GM10248 (cell line): ENCODE data around the gene HOOK1.

ENCODE experiments used
- CTCF ChIA-PET: fragments of 300-600 bp; sonication (Branson Sonifier 250); formaldehyde crosslinking; extraction: SDS; loops from one replicate; lab custom pipeline; 2021; ENCODE audit warnings: antibody characterized with exemption; lab: Yijun Ruan, JAX
- POLR2A ChIA-PET: fragments of 350-650 bp; sonication (Branson Sonifier 250); formaldehyde crosslinking; extraction: SDS; loops from one replicate; lab custom pipeline; 2020; ENCODE audit warnings: antibody characterized with exemption; lab: Yijun Ruan, JAX
- DNase-seq: peaks from one replicate; pipeline ENCODE4 v3.0.0; 2012; ENCODE audit errors: extremely low spot score
- TF ChIP-seq, protein P1 (sequence below): IDR thresholded peaks from 2 replicates; pipeline ENCODE4 v1.5.1; 2012; ENCODE audit warnings: mild to moderate bottlenecking, low read depth; ENCODE audit errors: extremely low read depth, missing control alignments, control extremely low read depth

The HOOK1 gene

DNA sequence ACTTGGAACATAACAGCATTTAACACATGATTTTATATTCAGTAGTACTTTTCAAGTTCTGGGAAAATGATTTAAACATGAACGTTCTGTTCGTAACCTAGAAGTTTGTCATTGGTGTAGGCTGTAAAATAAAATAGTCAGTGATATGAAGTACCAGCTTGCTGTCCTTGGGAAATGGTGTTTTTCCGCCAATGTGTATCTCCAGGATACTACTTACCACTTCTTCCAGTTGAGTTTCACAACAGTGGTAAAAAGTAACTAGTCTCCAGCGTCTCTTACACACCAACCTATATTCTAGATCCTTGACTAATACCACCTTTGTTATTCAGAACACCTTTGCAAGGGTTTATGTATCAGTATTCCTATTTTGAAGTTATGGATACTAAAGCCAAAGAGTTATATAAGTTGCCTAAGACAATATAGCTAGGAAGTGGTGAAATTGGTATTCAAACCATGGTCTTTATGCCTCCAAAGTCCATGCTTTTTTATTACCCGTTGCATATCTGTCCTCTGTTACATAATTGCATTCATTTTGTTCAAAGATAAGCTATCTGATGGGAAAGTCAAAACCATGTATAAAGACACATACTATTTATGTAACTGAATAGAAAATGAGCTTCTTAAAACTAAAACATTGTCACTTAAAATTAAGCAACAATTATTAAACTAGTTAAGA lies 43.1 kb downstream of the HOOK1 start:
- no peak for DNase-seq
- TF ChIP-seq, protein P1, sequence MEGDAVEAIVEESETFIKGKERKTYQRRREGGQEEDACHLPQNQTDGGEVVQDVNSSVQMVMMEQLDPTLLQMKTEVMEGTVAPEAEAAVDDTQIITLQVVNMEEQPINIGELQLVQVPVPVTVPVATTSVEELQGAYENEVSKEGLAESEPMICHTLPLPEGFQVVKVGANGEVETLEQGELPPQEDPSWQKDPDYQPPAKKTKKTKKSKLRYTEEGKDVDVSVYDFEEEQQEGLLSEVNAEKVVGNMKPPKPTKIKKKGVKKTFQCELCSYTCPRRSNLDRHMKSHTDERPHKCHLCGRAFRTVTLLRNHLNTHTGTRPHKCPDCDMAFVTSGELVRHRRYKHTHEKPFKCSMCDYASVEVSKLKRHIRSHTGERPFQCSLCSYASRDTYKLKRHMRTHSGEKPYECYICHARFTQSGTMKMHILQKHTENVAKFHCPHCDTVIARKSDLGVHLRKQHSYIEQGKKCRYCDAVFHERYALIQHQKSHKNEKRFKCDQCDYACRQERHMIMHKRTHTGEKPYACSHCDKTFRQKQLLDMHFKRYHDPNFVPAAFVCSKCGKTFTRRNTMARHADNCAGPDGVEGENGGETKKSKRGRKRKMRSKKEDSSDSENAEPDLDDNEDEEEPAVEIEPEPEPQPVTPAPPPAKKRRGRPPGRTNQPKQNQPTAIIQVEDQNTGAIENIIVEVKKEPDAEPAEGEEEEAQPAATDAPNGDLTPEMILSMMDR = no peak
- ChIA-PET POLR2A (no interaction called here), CTCF (interaction anchor here (1.1 to 1.2 kb wide), 3 partner anchors 26 to 90 kb away, joined by 3 to 4 read pairs (median 3); no protein-coding TSS in a partner anchor)

DNA sequence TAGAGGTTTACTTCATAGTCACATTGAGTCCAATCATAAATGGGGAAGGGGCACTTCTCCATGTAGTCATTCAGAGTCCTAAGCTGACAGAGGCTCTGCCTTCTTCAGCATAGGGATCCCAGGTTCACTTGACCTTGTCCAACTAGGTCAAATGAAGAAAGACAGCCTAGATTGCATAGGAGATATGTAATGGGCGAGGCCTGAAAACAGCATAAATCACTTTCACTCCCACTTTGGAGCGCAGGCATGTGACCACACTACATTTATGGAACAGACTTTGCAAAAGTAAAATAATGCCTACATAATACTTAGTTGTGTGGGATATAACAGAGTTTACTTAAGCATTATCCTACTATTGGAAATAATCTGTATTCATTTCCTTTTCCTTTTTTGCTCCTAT lies 51.7 kb downstream of the HOOK1 start:
- POLR2A ChIA-PET = no interaction called here
- CTCF ChIA-PET = no interaction called here
- DNase-seq = no peak
- TF ChIP-seq, protein P1 = no peak

- ChIA-PET CTCF (interaction anchor here (1.3 kb wide), 1 partner anchor 12 kb away, joined by 3 read pairs; no protein-coding TSS in a partner anchor), POLR2A (no interaction called here)
- TF ChIP-seq, protein P1 = no peak
- DNase-seq = no peak
Measured at GRCh38 chr1:59871746-59872145, 57.0 kb downstream of the HOOK1 start.

DNA sequence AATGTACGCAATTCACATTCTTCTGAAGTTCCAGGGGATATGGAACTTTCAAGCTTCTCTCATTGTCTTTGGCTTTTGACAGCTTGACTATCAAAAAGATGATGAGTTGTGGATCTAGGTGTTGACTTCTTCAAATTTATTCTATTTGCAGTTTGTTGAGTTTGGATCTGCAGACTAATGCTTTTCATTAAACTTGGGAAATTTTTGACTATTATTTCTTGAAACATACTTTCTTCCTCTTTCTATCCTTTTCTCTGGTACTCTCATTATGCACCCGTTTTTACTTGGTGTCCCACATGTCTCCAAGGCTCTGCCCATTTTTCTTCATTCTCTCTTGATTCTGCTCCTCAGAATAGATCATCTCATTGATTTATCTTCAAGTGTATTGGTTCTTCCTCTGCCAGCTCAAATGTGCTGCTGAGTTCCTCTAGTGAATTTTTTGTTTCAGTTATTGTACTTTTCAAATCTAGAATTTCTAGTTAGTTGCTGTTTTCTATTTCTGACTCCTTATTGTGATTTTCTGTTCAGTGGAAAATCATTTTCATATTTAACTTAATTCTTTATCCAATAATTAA lies 62.4 kb downstream of the HOOK1 start:
- POLR2A ChIA-PET = no interaction called here
- TF ChIP-seq, protein P1 = no peak
- DNase-seq = no peak
- CTCF ChIA-PET = interaction anchor here (0.7 to 3.8 kb wide), 2 partner anchors 70 to 71 kb away, joined by 3 to 26 read pairs; no protein-coding TSS in a partner anchor

DNA sequence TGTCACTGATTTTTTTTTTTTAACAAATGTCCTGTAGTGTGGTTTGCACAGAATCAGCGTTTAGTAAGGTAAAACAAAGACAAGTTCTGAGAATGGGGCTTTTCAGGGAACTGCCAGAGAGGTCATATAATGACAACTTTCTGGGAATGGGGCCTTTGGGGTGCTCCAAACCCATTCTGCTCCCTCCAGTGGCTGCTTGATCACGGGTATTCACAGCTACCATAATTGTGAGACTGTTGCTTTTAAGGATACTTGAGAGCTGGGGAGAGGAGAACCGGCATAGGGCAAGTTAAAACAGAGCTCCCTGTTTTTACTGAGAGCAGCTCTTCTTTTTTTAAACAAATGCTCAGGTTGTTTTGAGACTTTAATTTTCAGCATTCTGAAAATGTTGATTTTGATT lies 63.6 kb downstream of the HOOK1 start:
- TF ChIP-seq, protein P1 = no peak
- CTCF ChIA-PET = interaction anchor here (0.6 to 3.8 kb wide), 4 partner anchors 10 to 69 kb away, joined by 3 to 26 read pairs (median 6); no protein-coding TSS in a partner anchor
- POLR2A ChIA-PET = no interaction called here
- no peak for DNase-seq

- ChIA-PET POLR2A (no interaction called here), CTCF (interaction anchor here (1.5 to 3.8 kb wide), 4 partner anchors 9 to 68 kb away, joined by 3 to 26 read pairs (median 6); no protein-coding TSS in a partner anchor)
- TF ChIP-seq, protein P1 = peak; percentile 31
- peak; percentile 17 for DNase-seq
Measured at GRCh38 chr1:59879574-59879973, 64.8 kb downstream of the HOOK1 start.
